HG03571 (cell line): Measurements from ENCODE around the gene CIB4.

Source experiments
- ATAC-seq: cut with Tn5 transposase; IDR thresholded peaks from one replicate; pipeline ENCODE4 v1.9.1; 2021; ENCODE audit not compliant: unreplicated experiment

CIB4 gene

DNA sequence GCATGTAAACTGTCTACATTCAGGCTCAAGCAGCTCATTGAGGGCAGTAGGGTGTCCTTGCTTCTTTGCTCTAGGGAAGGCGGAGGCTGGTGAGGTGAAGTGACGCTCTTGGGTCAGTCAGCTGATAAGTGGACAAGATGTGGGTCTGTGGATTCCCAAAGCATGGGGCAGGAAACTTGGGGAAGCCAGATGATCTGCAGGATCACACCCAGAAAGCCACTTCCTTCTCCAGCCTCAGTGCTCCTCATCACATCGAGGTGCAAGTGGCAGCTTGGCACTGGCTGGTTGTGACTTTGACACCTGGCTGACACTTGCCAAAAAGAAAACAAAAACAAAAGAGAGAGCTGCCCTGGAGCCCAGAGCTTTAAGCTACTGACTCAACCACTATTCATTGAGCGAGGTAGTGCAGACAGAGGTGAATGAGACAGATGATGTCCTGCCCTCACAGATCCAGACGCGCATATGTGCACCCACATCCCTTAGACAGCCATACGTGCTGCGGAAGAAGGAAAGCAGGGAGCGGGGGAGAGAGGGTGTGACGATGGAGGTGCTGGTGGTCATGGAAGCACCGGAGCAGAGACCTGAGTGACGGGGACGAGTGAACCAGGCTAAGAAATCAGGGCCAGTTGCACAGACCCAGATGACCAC, 3.1 kb upstream of the CIB4 start:
- ATAC-seq = no peak

DNA sequence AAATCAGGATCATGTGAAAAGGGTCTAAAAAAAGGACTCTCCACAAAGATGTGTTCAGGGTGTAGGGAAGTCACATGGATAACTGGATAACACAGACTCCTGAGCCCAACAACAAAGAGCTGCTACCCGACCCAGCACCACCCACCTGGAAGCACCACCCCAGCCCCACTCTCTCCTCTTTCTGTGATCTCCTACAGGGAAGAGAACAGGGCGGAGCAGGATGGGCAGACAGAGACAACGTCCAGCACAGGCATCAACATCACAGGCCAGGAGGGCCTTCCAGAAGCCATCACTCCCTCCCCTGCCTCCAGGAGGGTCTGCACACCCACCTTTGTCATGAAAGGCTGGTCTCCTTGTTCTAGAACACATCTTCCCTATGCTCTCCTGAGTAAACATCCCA, 1.3 kb upstream of the CIB4 start:
- ATAC-seq = no peak

DNA sequence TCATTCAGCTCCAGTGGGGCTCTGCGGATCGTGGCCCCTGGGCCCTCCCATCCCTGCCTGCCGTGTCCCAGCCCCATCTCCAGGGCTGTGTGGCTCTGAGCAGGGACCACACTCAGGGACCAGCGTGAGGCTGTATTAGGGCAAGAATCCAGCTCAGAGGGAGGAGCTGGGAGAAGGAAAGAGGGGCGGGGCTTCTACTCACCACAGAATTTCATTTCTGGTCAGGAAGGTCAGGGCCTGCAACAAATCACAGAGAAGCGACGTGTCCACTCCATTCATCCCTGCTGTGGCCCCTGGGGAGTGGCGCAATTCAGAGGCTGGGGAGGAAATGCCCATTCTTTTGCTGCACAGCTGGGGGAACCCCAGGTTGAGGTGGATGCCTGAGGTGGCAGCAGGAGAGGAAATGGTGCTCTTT, 828 bp downstream of the CIB4 start:
- ATAC-seq = no peak

DNA sequence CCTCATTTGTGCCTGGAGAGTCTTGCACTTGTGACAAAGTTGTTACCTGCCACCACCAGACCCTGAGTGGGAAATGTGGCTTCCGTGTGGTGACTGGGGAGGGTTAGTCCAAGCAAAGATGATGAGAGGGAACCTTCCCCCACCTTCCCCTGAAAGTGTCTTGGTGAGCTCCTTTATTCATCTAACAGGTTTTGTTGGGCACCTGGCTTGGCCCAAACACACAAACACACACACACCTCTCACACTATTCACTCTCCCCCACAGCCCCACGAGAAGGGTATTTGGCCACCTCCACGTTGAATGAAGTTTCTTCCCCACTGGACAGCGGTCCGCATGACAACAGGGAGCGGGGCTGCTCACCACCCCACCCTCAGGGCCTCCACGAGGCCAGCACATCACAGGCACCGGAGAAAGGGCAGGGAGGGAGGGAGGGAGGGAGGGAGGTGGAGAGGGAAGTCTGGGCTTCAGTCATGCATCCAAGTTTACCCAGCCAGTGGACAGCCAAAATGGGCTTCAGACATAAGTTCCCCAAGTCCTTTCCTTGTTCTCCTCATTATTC, 1.4 kb downstream of the CIB4 start:
- ATAC-seq = no peak

DNA sequence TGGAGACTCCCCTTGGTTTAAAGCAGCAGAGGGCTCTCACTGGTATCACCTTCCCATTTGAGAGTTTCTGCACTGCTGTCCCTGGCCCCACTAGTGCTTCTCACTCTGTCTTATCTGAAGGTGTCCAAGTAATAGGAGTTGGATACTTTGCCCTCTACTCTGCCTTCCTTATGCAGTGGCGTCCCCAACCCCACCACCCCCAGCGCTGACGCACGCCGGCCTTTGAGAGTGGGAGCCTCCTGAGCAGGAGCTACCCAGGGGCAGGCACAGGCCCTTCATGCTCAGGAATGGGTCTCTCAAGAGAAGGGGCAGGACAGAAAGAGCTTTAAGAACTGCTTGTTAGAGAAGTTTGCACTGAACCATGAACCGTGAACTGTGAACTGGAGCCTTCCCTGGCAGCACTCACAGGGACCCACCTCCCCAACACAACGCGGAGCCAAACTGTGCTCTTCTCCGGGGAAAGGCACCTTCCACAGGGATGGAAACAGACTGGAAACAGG, 3.3 kb downstream of the CIB4 start:
- no peak for ATAC-seq

DNA sequence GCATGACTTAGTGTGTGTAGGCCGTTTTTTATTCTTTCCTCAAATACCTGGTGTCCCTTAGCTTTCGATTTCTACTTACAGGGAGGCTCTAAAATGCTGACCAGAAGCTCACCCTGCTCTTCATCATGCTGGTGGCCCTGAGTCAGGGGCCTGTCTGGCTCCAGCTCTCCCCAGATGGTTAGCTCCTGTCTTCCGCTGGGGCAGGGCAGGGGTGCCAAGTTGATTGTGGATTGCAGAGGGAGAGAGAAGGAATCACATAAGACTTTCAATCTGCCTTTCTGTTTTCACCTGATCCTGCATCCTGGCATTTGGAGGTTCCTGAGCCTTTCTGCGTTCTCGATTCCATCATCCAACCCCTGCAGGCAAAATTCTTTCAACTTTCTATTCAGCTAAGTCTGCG, 4.2 kb downstream of the CIB4 start:
- no peak for ATAC-seq

DNA sequence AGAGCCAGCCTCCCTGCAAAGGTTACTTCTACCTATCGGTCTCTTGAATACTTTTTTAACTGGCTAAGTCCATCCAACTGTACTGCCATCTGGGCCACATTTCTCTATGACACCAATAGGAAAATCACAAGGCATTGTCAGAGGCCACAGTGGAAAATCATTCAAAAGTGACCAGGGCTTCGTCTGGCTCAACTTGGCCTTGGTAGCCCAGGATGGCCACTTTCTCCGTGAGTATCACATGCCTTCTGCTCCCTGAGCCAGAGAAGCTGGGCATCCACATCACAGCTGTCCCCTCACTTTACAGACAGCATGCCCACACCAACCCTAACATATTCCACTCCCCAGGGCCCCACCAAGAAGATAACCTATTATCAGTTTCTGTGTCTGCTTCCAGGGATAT, 5.8 kb downstream of the CIB4 start:
- no peak for ATAC-seq

DNA sequence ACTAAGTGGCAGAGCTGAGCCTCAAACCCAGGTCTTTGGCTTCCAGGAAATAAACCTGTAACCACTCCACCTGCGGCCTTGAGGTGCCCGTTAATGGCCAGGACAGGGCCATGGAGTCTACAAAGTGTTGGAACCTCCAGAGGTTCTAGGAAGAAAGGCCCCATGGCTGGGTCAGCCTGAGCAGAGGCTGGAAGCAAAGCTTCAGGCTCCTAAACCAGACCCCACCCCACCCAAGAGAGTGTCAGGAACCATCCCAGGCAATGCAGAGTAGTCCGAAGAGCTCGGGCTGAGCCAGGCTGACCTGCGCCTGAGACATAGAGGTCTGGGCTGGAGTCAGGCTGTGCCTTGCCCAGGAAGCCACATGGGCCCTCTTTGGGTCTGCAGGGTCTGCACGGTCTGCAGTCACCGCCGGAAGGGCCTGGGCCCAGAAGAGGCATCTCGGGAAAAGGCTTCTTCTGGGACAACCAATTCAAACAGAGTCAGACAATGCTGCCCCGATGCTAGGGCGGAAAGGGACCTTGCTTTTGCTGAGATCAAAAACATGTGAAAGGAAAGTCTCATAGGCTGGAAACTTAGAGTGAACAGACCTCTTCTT, 6.4 kb downstream of the CIB4 start:
- no peak for ATAC-seq

DNA sequence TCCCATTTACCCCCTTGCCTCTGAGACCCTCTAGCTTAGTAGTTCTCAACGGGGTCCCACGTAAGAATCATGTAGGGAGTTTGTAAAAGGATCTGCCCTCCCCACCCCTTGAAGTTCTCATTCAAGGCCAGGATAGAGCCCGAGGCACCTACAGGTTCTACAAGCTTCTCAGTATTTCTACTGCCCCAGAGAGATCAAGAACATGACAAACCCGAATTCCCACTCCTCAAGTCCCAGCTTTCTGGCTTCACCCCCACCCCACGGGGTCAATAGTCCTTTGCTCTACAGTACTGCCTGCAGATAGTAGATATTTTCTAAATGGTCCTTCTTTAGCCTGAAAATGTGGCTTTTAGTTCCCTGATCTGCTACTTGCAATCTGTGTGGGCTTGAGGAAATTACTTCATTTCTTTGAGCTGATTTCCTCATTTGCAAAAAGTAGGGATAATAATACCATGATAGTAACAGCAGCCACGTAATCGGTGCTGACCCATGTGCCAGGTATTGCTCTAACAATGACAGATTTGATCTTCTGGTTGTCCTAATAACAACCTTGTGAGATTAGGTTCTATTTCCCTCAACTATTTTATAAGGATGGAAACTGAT, 7.1 kb downstream of the CIB4 start:
- ATAC-seq = no peak

DNA sequence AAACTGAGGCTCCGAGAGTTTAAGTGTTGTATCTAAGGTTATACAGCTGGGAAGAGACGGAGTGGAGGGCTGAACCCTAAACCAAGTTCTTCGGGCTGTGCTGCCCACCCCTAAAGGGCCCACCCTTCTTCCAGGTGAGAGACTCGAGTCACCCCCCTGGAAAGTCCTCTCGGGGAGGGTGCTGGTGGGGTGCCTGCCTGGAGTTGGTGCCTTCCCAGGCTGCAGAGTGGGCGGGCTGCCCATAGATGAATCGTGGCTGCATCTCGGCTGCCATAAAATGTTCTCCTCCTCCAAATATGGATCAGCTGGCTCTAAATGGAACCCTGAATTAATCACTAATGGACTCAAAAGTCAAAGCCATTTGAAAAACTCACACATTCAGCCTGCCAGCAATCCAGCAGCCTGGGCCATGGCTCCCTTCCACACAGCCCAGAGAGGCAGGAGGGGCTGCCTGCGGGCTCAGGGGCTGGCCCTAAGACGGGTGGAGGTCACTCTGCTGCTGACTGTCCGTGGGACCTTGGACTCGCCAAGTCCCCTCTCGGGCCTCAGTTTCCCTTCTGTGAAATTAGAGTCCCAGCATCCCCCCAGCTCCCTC, 7.7 kb downstream of the CIB4 start:
- no peak for ATAC-seq

DNA sequence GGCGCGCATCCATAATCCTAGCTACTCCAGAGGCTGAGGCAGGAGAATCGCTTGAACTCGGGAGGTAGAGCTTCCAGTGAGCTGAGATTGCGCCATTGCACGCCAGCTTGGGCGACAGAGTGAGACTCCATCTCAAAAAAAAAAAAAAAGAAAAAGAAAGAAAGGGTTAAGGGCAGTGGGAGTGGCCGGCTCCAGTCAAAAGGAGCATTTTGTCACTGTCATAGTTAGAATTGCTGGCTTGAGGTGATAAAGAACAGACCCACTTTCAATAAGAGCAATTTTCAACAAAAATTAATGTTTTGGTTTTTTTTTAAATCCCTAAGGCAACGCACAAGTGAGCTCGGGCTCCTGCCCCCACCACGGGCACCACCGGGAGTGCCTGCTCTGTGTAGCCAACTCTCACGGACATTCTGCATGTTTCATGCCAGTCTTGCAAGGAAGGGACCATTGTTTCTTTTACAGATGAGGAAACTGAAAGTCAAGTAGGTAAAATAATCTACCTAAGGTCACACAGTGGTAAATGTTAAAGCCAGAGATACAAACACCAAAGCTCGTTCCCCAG, 8.5 kb downstream of the CIB4 start:
- no peak for ATAC-seq

DNA sequence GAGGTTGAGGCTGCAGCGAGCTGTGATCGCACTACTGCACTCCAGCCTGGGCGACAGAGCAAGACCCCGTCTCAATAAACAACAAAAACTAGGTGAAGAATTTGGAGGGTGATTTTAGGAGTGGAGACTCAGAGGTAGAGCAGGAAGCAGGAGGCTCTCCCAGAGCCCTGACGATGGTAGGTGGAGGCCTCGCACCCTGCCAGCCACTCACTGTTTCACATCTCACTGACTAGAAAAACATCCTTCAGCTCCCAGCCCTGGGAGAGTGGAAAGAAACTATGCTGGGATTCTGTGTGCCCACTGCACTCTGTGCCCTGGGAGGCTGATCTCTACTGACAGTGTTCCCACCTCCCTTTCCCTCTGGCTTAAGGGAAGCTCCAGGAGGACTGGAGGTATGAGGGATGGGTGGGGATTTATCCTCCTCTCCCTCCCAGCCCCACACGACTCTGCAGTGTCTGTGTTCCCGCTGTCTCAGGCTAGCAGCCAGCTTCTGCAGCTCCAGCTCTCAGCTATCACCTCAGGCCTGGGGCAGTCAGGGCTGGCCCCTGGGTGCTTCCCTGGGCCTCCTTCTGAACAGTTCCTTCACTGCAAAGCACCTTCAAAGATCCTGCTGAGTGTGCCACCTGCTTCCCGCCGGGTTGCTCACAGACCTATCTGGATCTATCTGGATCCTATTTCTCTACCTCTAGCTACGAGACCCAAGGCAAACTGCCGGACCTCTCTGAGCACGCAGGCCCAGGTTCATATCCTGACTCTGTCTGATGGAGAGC, 9.6 kb downstream of the CIB4 start:
- no peak for ATAC-seq

DNA sequence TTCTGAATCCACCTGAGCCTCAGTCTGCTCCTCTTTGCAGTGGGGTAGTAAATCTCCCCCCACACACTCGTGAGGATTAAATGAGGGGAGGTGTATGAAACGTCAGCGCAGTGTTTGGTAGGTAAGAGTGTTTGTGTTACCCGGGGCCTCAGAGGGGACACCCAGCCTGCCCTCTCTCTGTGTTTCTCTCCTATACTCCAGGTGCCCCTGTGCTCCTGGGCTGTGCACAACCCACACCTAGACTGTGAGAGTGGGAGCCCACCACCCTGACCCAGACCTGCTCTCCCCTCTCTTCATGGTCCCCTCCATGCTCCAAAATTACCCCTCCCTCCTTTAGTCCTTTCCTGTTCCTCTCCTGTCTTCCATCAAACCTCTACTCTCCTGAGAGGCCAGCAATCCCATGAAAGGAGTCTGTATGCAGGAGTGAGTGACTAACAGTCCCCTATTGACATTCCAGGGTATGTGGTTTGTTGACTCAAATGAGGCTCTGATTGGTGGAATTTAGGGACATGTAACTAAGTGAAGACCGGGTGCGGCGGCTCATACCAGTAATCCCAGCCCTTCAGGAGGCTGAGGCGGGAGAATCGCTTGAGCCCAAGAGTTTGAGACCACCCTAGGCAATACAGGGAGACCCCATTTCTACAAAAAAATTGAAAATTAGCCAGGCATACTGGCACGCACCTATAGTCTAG, 10.4 kb downstream of the CIB4 start:
- no peak for ATAC-seq

DNA sequence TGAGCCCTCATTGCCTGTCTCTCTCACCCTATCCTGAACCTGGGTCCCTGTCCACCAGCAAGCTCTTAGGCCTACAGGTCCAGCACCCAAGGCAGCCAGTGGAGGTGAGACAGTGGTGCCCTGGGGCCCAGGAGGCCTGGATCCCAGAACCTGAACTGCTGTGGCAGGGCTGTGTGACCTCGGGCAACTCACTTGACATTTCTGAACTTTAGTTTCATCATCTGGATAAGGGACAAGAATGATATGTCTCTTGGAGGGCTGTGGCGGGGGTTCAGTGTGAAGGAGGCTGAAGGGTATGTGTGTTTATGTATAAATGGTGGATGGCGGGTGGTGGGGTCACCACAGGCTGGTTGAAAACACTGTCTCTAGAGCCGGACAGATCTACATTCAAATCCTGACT, 10.9 kb downstream of the CIB4 start:
- ATAC-seq = no peak

DNA sequence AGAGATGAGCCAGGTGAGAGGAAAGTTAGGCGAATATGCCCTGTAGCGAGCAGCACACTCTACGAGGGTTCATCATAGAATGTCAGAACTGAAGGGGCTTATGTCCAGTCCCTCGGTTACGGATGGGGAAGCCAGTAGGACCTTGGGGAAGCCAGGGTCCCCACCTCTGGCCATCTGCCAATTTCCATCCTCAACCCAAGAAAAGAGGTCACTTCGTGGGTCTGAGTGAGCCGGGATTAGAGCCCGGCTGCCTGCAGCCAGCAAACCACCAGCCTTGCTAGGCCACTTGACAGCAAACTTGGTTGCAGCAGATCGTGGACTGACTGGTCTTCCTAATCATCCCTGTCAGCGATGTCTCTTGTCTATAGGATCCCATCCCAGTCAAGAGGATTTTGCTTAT, 11.4 kb downstream of the CIB4 start:
- ATAC-seq = no peak

DNA sequence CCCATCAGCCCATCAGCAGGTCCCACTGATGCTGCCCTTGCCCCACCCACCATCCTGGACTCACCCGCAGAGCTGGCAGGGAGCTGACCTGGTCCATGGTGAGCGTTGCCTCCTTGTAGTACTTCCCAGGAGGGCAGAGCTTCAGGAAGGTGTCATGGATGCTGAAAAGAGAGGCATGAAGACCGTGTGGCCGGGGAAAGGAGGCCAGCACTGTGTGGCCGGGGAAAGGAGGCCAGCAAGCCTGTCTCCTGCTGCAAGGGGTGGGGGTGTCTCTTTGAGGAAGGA, 11.9 kb downstream of the CIB4 start:
- ATAC-seq = no peak

DNA sequence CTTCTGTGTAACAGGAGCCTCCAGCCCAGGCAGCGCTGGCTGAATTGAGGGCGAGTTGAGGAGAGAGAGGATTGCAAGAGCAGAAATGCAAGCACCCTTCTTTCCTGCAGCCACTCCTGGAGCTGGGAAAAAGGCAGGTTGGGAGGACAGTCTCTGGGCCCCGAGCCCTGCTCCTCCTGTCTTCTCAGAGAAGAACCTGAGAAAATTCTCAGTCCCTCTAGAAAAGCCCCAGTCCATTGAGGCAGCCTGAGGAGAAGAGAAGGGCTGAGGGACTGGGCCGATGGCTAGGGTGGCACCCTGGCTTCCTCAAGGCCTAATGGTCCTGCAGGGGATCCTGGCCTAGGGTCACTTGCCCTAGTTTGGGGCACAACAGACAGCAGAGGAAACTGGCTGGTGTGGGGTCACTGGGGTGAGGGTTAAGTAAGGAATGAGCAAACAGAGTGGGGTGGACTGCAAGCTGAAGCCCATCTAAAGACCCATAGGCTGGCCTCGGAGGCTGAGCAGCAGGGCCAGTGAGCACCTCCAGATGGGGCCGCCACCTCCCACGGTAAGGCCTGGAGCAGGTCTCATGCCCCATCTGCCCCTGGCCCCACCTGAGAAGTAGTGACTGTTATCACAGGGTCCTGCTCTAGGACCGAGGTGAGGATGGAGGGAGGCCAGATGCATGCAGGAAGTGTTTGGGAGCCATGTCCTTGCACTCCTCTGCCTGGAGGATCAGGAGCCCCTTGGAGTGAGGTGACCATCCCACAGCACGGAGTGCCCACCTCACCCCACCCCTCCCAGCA, 12.4 kb downstream of the CIB4 start:
- no peak for ATAC-seq

DNA sequence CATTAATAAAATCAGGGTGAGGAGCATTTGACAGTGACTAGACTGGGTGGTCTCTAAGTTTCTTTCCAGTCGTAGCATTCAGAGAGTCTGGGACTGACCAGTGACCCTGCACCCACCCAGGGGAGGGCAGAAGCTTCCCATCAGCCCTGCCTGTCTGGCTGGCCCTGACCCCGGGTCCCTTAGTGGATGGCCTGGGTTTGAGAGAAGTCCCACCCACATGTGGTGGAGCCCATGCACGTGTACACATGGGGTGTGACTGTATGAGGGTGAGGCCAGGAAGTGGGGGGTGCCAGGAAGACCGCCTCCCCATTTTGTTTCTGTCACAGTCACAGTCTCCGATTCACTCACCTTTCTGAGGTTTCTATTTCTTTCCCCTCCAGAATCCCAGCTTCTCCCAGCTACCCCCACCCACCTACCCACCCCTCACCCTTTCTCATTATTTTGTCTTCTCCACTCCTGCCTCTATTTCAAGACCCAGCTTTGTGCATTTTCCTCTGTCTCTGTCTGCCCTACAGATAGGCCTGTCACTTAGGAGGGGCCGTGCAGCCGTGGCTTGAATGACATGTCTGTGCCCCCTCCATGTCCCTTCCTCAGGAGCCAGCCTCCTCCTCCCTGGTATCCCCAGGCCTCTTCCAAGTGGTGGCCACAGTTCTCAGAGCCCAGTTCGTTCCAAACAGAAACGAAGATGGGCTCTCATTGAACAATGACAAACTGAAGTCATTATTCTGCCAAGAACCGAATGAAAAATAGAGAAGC, 13.6 kb downstream of the CIB4 start:
- ATAC-seq = no peak

DNA sequence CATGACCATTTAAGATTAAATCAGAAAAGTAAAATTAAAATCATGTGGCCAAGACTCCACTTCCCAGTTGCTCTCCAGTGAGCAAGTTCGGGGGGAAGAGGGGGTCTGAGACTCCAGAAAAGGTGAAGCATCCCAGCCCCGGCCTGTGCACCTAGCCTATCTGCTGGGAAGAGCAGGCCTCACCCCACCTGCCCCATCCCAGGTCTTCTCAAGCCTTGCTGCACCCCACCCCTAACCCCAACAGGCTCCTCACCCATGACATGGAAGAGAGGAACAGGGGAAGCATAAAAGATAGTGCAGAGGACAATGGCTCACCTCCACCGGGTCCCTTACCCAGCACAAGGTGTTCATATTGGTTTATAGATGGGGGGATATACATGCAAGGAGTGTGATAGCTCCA, 14.6 kb downstream of the CIB4 start:
- no peak for ATAC-seq
